NCI-H524 treated with DMSO at 0.1 percent for 48 hours (cell line): ENCODE results near the gene CCER1.

Source experiments
- DNase-seq: peaks from one replicate; lab custom pipeline; 2025; lab: John Stamatoyannopoulos, UW

CCER1 gene

DNA sequence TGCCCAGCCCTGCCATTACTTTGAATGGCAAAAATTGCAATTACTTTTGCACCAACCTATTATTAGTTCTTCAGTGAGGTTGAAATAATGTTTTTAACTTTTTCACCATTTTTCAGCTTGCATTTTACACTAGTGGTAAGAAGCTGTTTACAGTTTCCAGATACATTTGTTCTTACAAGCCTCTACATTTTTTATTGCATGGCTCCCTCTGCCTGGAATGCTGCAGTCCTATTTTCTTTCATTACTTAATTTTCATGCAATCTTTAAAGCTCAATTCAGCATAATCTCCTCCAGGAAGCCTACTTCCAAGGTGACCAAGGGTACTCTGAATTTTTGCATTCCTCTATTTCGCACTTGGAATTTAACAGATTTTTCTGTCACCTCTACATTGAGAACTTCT, 33.4 kb downstream of the CCER1 start:
- no peak for DNase-seq

DNA sequence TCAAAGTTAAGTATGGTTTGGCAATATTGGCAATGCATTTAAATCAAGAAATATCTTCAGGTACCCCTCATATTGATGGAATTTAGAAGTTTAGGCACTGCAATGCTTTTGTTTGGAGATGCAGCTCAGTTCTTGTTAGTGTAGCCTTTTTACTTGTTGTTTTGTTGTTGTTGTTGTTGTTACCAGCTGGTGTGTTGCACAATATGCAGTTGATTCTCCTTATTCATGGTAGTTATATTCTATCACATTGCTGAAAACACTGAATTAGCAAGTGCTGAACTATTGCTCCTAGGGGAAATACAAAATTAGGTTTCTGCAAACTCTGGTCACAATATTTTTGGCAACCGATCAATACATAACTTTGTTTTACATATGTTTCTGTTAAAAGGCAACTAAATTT, 34.8 kb downstream of the CCER1 start:
- DNase-seq = no peak

DNA sequence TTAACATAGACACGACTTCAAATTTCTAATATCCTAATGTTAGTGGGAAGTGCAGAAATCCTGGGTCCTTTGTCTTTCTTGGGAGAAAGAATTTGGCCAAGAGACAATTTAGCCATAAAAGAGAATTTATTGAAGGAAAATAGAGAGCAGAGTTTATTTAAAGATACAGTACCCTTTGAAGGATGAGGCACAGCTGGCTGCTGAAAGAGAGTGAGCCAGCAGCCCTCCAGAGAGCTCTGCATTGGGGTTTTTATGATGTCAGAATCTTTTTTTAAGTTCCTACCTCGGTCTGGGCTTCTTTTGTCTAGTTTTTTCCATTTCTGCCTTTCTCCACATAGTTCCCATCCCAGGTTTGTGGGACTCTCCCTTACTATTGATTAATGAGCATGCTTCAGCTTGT, 37.5 kb downstream of the CCER1 start:
- no peak for DNase-seq

GRCh38 chr12:90916516-90916915, 38.5 kb downstream of the CCER1 start:
- DNase-seq = no peak

DNA sequence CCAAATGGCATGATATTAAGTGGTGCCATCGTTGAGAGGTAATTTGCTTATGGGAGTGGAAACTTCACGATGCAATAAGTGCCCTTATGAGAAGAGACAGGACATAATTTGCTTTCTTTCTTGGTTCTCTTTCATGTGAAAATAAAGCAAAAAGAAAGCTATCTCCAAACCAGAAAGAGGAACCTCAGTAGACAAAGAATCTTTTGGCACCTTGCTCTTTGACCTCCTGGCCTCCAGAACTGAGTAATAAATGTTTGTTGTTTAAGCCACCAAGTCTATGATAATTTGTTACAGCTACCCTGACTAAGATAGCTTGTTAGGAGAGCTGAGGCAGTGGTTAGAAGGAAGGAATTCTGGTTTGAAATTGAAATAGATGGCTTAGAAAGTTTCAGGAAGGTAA, 39.6 kb downstream of the CCER1 start:
- no peak for DNase-seq

GRCh38 chr12:90910958-90911357, 44.0 kb downstream of the CCER1 start:
- no peak for DNase-seq

DNA sequence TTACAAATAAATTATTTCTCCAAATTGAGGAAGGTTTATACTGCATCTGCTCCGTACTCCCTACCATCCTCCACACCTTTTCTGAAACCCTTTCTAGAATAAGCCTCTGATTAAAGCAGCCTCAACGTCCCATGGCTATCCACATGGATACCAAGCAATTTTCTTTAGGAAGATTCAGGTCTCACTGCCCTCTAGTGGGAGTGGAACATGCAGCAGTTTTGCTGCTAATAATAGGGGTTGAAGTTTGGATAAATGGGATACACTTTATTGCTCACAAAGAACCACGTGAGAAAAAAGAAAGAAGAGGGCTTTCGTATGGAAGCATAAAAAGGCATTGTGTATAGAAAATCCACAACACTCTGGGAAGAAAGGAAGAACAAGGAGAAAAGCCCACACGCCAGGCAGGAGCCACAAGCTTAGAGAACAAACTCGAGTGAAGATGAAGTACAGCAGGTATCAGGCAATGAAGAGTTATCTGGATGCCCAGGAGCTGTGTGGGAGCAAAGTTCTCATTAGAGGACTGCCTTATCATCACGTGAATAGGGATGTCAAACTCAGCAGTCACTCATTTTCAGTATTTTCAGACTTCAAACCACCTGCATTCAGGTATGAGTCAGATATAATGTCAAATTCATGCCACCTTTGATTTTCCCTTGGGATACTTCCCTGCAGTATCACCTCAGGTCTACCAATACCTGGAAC, 45.8 kb downstream of the CCER1 start:
- DNase-seq = peak; percentile 24

DNA sequence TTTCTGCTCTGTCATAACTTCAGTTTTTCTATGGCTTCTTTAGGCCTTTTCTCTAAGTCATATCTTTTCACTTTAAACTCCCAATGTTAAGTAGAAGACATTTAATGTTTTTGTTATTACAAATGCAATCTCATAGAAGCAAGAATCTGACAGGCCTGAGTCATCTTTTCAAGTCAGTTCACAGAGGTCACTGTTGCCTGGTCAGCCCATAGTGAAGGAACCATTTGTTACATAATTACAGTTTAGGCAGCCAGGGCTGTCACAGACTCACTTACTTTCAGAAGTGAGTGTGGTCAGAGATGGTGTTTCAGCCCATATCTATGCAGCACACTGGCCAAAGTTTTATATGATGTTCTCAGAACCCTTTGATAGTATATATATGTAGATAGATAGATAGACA, 46.5 kb downstream of the CCER1 start:
- no peak for DNase-seq

GRCh38 chr12:90905691-90906370, 49.1 kb downstream of the CCER1 start:
- DNase-seq = no peak

- DNase-seq = no peak
Observed at GRCh38 chr12:90902596-90902995, 52.4 kb downstream of the CCER1 start.
